Activated CD4-positive, alpha-beta T cell treated with anti-CD3 and anti-CD28 coated beads, Interleukin-2, amount 50 U/mL, for 1 hour (primary cell): ENCODE data around the gene GAA.

Source experiments
- DNase-seq: peaks from one replicate; pipeline ENCODE4 v3.0.0-alpha.2; 2020

Gene GAA

DNA sequence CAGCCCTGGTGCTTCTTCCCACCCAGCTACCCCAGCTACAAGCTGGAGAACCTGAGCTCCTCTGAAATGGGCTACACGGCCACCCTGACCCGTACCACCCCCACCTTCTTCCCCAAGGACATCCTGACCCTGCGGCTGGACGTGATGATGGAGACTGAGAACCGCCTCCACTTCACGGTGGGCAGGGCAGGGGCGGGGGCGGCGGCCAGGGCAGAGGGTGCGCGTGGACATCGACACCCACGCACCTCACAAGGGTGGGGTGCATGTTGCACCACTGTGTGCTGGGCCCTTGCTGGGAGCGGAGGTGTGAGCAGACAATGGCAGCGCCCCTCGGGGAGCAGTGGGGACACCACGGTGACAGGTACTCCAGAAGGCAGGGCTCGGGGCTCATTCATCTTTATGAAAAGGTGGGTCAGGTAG, 3.6 kb downstream of the GAA start:
- DNase-seq, result no peak

DNA sequence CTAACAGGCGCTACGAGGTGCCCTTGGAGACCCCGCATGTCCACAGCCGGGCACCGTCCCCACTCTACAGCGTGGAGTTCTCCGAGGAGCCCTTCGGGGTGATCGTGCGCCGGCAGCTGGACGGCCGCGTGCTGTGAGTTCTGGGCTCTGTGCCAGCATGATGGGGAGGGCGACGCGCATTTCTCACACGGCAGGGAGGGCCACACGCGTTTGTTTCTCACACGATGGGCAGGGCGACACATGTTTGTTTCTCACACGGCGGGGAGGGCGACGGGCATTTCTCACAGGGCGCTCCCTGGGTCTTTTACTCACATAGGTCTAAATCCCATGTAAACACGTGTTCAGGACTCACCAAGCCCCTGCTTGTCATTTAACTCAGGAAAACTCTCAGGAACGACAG, 4.4 kb downstream of the GAA start:
- no peak for DNase-seq

DNA sequence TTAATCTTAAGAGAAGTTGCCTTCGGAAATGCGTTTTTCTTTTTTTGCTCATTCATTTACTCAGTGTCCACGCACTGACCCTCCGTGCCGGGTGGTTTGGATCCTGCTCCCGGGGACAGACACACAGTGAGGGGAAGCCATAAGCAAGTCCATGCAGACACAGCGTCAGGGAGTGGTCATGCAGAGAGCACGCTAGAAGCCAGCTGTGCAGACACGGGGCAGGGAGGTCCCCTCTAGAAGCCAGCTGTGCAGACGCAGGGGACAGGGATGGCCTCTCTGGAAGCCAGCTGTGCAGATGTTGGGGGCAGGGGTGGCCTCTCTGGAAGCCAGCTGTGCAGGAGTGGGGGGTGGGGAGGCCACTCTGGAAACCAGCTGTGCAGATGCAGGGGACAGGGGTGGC, 4.8 kb downstream of the GAA start:
- no peak for DNase-seq

DNA sequence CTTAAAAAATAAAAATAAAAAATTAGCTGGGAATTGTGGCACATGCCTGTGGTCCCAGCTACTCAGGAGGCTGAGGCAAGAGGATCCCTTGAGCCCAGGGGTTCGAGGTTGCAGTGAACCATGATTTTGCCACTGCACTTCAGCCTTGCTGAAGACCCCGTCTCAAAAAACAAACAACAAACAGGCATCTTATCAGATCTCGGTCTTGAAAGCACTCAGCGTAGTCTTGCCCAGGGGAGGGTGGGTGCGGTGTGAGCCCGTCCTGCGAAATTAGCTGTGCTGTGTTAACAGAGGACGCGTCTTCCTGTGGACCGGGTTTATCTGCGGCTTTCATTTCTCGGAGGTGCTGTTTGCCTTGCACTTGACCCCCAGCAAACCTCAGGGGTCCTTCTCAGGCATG, 5.4 kb downstream of the GAA start:
- no peak for DNase-seq

DNA sequence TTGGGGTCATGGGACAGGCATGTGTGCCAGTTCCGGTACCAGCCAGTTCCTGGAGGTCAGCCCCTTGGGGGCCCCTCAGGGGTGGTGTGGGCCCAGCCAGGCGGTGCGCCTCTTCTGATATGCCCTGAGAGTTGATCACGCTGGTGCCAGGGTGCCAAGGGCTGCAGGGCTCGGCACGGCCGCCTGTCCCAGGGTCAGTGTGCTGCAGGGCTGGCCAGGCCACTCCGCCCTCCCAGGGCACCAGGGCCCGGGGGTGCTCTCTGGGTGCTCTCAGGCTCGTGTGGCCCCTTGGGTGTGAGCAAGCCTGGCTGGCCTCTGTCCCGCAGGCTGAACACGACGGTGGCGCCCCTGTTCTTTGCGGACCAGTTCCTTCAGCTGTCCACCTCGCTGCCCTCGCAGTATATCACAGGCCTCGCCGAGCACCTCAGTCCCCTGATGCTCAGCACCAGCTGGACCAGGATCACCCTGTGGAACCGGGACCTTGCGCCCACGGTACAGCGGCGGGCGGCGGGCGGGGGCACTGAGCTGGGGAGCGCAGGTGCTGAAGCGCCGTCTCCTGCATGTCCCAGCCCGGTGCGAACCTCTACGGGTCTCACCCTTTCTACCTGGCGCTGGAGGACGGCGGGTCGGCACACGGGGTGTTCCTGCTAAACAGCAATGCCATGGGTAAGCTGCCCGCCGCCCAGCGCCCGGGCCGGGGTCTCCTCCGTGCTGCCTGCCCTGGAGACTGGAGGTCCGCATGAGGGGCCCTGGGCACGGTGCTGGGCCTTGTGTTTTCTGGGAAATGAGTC, 6.0 kb downstream of the GAA start:
- DNase-seq, result no peak

DNA sequence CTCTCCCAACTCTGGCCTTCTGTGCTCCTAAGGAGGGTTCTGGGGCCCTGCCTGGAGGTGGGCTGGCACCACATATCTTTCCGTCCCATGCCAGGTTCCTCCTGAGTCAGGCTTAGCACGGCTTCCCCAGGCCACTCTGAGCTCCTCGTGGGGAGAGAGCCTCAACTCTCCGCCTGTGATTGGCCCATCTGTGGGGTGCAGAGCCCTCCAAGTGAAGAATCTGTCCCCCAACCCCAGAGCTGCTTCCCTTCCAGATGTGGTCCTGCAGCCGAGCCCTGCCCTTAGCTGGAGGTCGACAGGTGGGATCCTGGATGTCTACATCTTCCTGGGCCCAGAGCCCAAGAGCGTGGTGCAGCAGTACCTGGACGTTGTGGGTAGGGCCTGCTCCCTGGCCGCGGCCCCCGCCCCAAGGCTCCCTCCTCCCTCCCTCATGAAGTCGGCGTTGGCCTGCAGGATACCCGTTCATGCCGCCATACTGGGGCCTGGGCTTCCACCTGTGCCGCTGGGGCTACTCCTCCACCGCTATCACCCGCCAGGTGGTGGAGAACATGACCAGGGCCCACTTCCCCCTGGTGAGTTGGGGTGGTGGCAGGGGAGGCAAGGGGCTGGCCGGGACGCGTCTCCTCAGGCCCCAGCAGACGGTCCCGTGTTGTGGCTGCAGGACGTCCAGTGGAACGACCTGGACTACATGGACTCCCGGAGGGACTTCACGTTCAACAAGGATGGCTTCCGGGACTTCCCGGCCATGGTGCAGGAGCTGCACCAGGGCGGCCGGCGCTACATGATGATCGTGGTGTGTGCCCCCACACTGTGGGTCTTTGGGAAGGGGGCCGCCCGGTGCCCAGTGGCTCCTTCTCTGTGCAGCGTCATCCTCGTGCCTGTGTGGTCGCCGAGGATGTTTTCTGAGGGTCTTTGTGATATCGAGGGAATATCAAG, 6.9 kb downstream of the GAA start:
- DNase-seq, result no peak

DNA sequence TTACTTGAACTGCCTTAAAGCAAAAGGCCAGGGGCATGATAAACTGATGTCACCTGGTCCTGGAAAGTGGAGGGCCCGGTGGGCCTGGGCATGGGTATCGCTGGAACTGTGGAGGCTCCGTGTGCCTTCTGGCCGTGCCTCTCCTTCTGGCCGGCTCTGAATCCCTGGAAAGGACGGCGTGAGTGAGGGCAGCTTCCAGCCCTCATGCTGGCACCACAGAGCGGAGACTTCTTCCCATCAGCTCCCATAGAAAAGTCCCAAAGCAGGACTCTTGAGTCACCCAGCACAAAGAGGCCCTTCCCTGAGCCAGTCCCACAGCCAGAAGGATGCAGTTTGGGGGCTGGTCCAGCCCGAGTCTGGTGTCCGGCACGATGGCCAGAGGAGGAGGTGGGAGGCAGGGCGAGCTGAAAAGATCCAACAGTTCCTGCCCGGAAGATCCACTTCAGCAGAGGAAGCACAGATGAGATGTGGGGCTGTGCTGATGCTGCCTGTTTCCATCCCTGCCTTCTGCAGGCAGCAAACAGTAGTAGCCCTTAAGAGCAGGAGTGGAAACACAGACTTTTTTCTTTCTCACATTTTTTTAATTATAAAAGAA, 7.8 kb downstream of the GAA start:
- DNase-seq, result no peak

DNA sequence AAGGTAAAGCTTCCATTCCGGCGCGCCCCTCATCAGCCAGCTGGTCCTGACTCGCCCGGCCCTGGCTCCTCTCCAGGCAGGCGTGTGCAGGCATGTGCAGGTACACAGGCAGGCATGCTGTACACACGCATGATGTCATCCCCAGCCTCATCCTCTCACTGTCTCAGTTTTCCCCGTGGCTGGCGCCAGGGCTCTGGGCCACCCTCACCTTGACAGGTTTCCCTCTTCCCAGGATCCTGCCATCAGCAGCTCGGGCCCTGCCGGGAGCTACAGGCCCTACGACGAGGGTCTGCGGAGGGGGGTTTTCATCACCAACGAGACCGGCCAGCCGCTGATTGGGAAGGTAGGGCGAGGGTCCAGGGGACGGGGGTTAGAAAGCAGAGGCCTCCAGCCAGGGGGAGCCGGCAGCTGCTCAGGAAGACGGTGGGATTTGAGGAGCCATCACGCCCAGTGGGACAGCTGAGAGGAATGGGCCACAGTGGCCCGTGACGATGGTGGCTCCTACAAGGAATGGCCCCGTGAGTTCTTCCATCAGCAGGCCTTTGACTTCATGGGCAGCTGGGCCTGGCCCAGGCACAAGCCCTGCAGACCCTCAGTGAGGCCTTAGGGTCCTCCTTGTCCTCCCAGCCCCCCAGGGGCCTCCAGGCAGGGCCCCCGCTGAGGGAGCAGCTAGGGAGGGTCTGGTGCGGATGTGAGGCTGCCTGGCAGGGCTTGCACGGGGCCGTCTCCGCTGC, 8.5 kb downstream of the GAA start:
- DNase-seq, result no peak

DNA sequence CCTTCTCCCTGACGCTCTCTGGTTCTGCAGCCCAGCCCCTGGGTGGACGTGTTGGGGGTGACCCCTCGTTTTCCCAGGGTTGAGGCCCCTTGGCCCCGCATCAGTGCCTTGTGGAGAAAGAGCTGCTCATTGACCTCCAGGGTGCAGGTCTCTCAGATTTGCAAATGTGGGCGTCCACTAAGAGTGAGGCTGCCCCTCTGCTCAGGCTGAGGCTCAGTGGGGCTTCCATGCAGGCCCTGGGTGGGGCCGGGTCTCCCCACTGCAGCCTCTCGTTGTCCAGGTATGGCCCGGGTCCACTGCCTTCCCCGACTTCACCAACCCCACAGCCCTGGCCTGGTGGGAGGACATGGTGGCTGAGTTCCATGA, 9.0 kb downstream of the GAA start:
- DNase-seq, result no peak

DNA sequence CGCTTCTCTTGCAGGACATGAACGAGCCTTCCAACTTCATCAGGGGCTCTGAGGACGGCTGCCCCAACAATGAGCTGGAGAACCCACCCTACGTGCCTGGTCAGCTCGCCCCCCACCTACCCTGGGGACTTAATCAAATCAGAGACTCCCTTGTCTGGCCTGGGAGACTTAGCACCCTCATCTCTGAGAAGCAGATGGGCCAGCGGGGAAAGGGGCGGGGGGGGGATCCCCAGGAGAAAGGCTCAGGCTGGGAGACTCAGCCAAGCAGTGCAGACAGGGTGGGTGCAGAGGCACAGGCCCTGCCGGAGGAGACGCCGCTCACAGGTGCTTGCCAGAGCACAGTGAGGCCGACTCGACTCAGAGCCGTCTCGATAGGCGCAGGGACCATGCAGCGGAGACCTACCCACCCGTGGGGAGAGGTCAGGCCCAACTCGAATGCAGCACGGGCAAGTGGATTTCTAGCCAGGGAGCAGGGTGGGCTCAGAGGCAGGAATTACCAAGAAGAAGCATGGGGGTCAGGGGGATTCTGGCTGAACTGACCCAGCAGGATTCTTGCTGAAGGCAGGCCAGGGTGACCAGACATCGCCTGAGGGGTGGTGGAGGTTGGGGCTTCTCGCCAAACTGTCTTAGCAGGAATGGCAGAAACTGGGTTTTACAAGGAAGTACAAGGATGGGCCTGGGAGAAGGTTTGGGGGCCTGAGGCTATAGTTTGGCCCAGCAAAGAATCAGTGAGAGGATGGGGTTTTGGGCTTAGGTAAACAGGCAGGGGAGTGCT, 9.7 kb downstream of the GAA start:
- no peak for DNase-seq

DNA sequence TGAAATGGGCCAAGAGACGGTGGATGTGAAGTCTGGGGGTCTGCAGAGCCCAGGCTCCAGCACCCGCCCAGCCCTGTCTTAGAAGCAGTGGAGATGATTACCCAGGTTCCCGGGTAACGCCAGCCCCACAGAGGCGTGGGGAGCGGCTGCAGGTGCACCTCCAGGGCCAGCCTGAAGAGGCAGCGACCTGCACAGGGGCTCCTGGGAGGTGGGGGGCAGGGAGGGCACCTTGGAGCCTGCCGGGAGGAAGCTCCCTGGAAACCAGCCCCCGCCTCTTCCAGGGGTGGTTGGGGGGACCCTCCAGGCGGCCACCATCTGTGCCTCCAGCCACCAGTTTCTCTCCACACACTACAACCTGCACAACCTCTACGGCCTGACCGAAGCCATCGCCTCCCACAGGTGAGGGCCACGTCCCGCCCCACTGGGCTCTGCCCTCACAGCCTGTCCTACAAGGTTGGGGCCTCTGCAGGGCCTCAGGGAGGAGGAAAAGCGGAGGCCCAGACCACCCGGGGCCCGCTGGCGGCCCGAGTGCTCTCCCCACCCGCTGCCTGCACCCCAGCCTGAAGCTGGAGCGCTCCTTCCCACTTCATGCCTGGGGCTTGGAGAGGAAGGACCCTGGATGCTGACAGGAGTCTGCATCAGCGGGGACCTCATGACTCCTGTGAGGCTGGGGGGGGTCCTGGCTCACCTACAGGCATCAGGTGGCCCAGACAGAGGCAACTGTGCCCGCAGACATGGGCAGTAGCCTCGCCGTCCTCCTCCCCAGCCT, 10.5 kb downstream of the GAA start:
- DNase-seq, result no peak

DNA sequence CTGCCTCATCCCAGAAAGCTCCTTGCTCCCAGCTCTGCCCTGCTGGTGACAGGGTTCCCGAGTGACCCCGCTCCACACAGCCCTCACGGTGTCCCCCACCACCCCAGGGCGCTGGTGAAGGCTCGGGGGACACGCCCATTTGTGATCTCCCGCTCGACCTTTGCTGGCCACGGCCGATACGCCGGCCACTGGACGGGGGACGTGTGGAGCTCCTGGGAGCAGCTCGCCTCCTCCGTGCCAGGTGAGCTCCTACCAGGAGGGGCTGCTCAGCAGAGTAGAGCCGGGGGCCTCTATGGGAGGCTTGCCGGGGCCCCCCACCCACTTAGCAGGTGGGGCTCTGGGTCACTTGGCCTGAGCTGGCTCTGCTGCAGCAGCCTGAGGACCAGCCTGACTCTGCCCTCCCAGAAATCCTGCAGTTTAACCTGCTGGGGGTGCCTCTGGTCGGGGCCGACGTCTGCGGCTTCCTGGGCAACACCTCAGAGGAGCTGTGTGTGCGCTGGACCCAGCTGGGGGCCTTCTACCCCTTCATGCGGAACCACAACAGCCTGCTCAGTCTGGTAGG, 11.2 kb downstream of the GAA start:
- no peak for DNase-seq

DNA sequence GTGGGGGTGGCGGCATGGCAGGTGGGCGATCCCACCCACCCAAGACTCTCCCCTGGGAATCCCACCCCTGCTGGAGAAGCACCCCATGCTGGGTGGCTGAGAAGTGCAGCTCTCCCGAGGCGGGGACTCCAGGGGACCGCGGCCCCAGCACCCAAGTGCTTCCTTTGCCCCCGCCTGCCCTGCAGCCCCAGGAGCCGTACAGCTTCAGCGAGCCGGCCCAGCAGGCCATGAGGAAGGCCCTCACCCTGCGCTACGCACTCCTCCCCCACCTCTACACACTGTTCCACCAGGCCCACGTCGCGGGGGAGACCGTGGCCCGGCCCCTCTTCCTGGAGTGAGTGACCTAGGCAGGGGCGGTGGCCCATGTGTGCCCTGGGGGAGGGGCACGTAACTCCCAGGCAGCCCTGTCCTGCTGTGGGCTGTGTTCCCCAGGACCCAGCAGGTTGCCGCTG, 11.7 kb downstream of the GAA start:
- DNase-seq, result no peak

DNA sequence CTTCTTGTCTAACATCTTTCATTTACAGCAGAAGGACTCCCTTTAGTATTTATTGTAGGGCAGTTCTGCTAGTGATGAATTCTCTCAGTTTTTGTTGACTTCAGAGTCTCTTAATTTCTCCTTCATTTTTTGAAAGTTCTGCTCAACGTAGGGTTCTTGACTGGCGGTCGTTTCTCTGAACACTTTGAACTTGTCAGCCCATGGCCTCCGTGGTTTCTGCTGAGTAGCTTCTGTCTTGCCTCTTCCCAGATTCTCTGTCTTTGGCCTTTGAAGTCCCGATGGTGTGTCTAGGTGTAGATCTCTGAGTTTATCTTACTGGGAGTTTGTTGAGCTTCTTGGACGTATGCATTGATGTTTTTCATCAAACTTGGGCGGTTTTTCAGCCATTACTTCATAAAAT, 13.4 kb downstream of the GAA start:
- no peak for DNase-seq

DNA sequence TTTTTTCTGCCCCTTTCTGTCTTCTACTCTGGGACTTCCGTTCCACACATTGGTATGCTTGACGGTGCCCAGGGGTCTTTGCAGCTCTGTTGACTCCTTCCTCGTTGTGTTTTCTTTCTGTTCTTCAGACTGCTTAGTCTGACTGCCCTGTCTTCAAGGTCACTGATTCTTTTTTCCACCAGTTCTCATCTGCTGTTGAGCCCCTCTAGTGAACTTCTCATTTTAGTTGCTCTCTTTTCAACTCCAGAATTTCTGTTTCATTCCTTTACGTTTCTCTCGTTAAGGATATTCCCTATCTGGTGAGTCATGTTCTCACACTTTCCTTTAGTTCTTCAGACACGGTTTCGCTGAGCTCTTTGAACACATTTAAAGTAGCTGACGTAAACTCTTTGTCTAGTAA, 13.8 kb downstream of the GAA start:
- no peak for DNase-seq

DNA sequence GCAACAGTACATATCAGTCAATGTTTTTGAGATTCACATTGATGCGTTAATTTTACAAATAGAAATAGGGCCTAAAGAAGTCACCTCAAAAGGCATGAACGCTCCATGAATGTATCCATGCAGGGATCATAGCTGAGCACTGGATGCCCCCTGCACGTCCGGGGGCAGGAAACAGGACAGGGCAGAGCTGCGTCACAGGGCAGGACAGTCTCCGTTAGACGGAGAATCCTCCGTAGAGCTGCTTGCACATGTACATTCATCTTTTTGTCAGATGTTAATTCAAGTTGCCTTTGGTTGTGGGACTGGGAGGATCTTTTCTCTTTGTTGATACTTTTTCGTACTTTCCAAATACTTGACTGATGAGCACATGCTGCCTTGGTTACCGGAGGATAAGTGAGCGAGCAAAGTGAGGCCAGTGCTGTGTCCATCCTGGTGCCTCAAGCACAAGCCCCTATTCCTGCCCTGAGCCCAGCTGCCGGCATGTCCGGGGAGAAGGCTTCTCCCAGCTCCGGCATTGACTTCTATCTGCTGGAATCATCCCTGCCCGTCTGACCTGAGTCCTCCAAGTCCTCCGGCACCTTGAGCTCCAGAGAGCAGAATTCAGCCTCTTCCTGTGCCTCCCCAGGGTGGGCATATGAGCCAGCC, 15.0 kb downstream of the GAA start:
- DNase-seq, result no peak

DNA sequence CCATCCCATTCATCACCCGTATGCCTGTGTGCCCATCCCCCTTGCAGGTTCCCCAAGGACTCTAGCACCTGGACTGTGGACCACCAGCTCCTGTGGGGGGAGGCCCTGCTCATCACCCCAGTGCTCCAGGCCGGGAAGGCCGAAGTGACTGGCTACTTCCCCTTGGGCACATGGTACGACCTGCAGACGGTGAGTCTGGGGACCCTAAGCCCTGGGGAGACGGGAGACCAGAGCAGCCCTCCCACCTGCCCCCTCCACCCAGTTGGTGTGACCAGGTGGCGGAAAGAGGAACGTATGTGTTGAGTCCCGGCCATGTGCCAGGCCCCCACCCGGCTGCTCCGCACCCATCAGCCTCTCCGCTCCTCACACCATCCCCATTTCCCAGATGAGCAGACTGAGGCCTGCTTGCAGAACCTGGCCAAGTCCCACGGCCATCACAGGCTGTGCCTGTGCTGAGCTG, 15.6 kb downstream of the GAA start:
- DNase-seq, result no peak

DNA sequence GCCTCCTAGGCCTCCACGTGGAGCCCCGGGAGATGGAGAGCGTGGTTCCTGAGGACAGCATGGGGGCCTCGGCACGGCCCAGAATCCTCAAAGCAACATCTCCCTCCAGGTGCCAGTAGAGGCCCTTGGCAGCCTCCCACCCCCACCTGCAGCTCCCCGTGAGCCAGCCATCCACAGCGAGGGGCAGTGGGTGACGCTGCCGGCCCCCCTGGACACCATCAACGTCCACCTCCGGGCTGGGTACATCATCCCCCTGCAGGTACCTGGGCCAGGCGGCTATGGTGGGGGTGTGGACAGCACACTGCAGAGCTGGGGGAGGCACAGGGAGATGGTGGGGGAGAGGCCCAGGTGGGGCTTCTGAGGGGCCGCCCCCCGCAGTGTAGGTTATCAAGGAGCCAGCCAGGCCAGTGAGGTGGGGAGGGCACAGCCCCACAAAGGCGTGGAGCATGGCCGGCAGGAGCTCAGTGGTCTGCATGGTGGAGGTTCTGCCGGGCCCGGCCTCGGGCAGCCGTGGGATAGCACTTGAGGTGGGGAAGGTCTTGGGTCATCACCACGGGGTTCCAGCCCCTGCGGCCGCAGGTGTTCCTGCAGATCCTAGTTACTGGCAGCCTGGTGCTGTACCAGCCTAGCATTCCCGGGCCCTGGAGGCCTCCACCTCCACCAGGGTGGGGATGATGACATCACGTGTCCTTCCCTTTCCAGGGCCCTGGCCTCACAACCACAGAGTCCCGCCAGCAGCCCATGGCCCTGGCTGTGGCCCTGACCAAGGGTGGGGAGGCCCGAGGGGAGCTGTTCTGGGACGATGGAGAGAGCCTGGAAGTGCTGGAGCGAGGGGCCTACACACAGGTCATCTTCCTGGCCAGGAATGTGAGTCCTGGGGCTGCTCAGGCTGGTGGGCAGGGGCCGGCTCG, 16.4 kb downstream of the GAA start:
- no peak for DNase-seq

DNA sequence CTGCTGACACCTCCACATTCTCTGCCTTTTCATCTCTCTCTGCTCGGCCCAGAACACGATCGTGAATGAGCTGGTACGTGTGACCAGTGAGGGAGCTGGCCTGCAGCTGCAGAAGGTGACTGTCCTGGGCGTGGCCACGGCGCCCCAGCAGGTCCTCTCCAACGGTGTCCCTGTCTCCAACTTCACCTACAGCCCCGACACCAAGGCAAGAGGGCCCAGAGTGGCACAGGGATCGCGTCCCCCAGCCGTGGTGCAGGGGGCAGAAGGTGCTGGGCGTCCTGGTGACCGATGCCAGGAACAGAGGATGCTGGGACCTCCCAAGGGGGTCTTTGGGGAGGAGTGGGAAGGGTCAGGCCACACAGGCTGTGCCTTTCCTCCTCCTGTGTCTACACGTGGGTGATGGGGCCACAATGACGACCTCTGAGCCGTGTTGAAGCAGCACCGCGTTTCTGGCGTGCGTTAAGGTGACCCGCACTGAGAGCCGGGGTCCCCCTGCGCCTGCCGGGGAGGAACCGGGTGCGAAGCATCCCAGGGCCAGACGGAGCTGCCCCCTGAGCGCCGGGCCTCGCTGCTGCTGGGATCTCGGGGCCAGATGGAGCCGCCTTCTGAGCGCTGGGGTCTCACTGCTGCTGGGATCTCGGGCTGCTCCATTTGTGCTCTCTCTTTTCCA, 17.4 kb downstream of the GAA start:
- no peak for DNase-seq
